GM10248 (cell line): Measurements from ENCODE around the gene ODAM.
"Not testable (repeated sequence)": the region's sequence is repeated elsewhere in the genome, so short reads cannot be mapped to it uniquely, and the experiment has no call there.

Experiments used
- CTCF ChIA-PET: fragments of 300-600 bp; sonication (Branson Sonifier 250); formaldehyde crosslinking; extraction: SDS; loops from one replicate; lab custom pipeline; 2021; ENCODE audit warnings: antibody characterized with exemption; lab: Yijun Ruan, JAX
- POLR2A ChIA-PET: fragments of 350-650 bp; sonication (Branson Sonifier 250); formaldehyde crosslinking; extraction: SDS; loops from one replicate; lab custom pipeline; 2020; ENCODE audit warnings: antibody characterized with exemption; lab: Yijun Ruan, JAX
- DNase-seq: peaks from one replicate; pipeline ENCODE4 v3.0.0; 2012; ENCODE audit errors: extremely low spot score
- CTCF ChIP-seq: IDR thresholded peaks from 2 replicates; pipeline ENCODE4 v1.5.1; 2012; ENCODE audit warnings: mild to moderate bottlenecking, low read depth; ENCODE audit errors: extremely low read depth, missing control alignments, control extremely low read depth

The ODAM gene

GRCh38 chr4:70239884-70240591 lies 44.5 kb downstream of the ODAM start:
- ChIA-PET CTCF (no interaction called here), POLR2A (no interaction called here)
- DNase-seq: no peak
- TF ChIP-seq CTCF: no peak

GRCh38 chr4:70242297-70242696 lies 46.8 kb downstream of the ODAM start, which contains the start of gene CSN3:
CSN3 (plus strand) TSS chr4:70242597; CDS start chr4:70244820, 2,223 bp downstream.
- DNase-seq, POLR2A ChIA-PET, CTCF ChIA-PET: not testable (repeated sequence)

GRCh38 chr4:70243091-70243490 lies 47.6 kb downstream of the ODAM start:
- POLR2A ChIA-PET: no interaction called here
- no peak for DNase-seq
- TF ChIP-seq CTCF: no peak
- CTCF ChIA-PET: no interaction called here

- CTCF ChIA-PET: no interaction called here
- POLR2A ChIA-PET: no interaction called here
- no peak for DNase-seq
- TF ChIP-seq CTCF: no peak
These were observed 55.9 kb downstream of the ODAM start for GRCh38 chr4:70251250-70251944.

- ChIA-PET CTCF (no interaction called here), POLR2A (no interaction called here)
- TF ChIP-seq CTCF: no peak
- no peak for DNase-seq
These were observed 56.4 kb downstream of the ODAM start for GRCh38 chr4:70251945-70252277.
